ENCODE measurements around the gene TSSK3. TPM values are rescaled to one million over a fixed set of nuclear protein-coding genes. Genes with fewer than 3 reads are reported as not detected.

The TSSK3 gene
- total RNA-seq (2014; rRNA removed): 0.40 TPM in 1 of 2 replicates, not detected in the other
- polyA plus RNA-seq (2012): 0.62 TPM

GRCh38 chr1:32362474-32363313 is at the start of gene TSSK3, which contains the start of gene FAM229A:
TSSK3 (plus strand) TSS chr1:32362539; CDS start chr1:32362702, 163 bp downstream.
FAM229A (minus strand) TSS chr1:32362485; CDS start chr1:32362091, 394 bp downstream.
- DNase-seq (ENCODE audit: low read depth): no peak

- DNase-seq (ENCODE audit: low read depth): no peak
Measured at GRCh38 chr1:32316903-32317277, 45.4 kb upstream of the TSSK3 start.

GRCh38 chr1:32318127-32318869 is 44.0 kb upstream of the TSSK3 start:
- DNase-seq (ENCODE audit: low read depth): no peak

- DNase-seq (ENCODE audit: low read depth): no peak
Measured at GRCh38 chr1:32321712-32322291, 40.5 kb upstream of the TSSK3 start.

GRCh38 chr1:32327204-32327603 is 35.1 kb upstream of the TSSK3 start:
- no peak for DNase-seq (ENCODE audit: low read depth)

GRCh38 chr1:32329931-32330466 is 32.3 kb upstream of the TSSK3 start:
- no peak for DNase-seq (ENCODE audit: low read depth)

- no peak for DNase-seq (ENCODE audit: low read depth)
Measured at GRCh38 chr1:32330558-32331151, 31.7 kb upstream of the TSSK3 start.

GRCh38 chr1:32331549-32331948 is 30.8 kb upstream of the TSSK3 start:
- DNase-seq (ENCODE audit: low read depth): no peak

- DNase-seq (ENCODE audit: low read depth): no peak
Measured at GRCh38 chr1:32332290-32333079, 29.9 kb upstream of the TSSK3 start.

- DNase-seq (ENCODE audit: low read depth): no peak
Measured at GRCh38 chr1:32333251-32333963, 28.9 kb upstream of the TSSK3 start.

- DNase-seq (ENCODE audit: low read depth): no peak
Measured at GRCh38 chr1:32334274-32334861, 28.0 kb upstream of the TSSK3 start.

- peak; percentile 53 for DNase-seq (ENCODE audit: low read depth)
Measured at GRCh38 chr1:32334864-32335534, 27.3 kb upstream of the TSSK3 start.

- DNase-seq (ENCODE audit: low read depth): no peak
Measured at GRCh38 chr1:32335535-32335789, 26.9 kb upstream of the TSSK3 start.

- DNase-seq (ENCODE audit: low read depth): peak; percentile 55
Measured at GRCh38 chr1:32335790-32336590, 26.3 kb upstream of the TSSK3 start, which contains the start of gene MARCKSL1. MARCKSL1 (minus strand) TSS chr1:32336233; CDS start chr1:32336033, 200 bp downstream.

GRCh38 chr1:32336591-32336932 is 25.8 kb upstream of the TSSK3 start:
- DNase-seq (ENCODE audit: low read depth): no peak

GRCh38 chr1:32336963-32337675 is 25.2 kb upstream of the TSSK3 start:
- peak; percentile 35 for DNase-seq (ENCODE audit: low read depth)

- DNase-seq (ENCODE audit: low read depth): no peak
Measured at GRCh38 chr1:32337855-32338636, 24.3 kb upstream of the TSSK3 start.
